Esophagus (tissue), 2 donors: ENCODE data around the gene OR6C4. TPM values are rescaled to one million over a fixed set of nuclear protein-coding genes. Genes with fewer than 3 reads are reported as not detected.
"Not testable (repeated sequence)": the region's sequence is repeated elsewhere in the genome, so short reads cannot be mapped to it uniquely, and the experiment has no call there.

Experiments
- H3K27ac ChIP-seq, 2 donors: one replicate each; pipeline ENCODE4 v1.5.1; 2013; ENCODE audit warnings: low read depth in 2 of 2, mild to moderate bottlenecking in 2 of 2, inconsistent platforms in 1 of 2, low read length in 1 of 2, moderate library complexity in 1 of 2
- H3K27me3 ChIP-seq, 2 donors: one replicate each; pipeline ENCODE4 v1.6.1; 2013; ENCODE audit warnings: low read length in 2 of 2, control low read depth in 1 of 2, mild to moderate bottlenecking in 1 of 2; ENCODE audit not compliant: insufficient read depth in 2 of 2, control insufficient read depth in 1 of 2
- H3K36me3 ChIP-seq, 2 donors: one replicate each; pipeline ENCODE4 v1.6.1; 2013; ENCODE audit warnings: low read length in 1 of 2; ENCODE audit not compliant: control insufficient read depth in 2 of 2, insufficient read depth in 2 of 2
- H3K4me1 ChIP-seq, 2 donors: one replicate each; pipeline ENCODE4 v1.6.1; 2013; ENCODE audit warnings: low read length in 1 of 2; ENCODE audit not compliant: control insufficient read depth in 2 of 2, insufficient read depth in 2 of 2
- H3K4me3 ChIP-seq, 2 donors: one replicate each; pipeline ENCODE4 v1.5.1; 2013; ENCODE audit warnings: low read length in 2 of 2, mild to moderate bottlenecking in 2 of 2, low read depth in 1 of 2, moderate library complexity in 1 of 2
- H3K9me3 ChIP-seq, 2 donors: one replicate each; pipeline ENCODE4 v1.6.1; 2013; ENCODE audit warnings: mild to moderate bottlenecking in 2 of 2, low read depth in 1 of 2, low read length in 1 of 2, moderate library complexity in 1 of 2; ENCODE audit not compliant: control insufficient read depth in 2 of 2, insufficient read depth in 1 of 2
- WGBS, 2 donors: extraction: QIAGEN DNeasy Blood & Tissue Kit; methylation state at CpG; one replicate each; pipeline ENCODE4 v1.1.7; 2013; 5-methylcytosine and 5-hydroxymethylcytosine counted together
- polyA plus RNA-seq, 2 donors: library from polyadenylated mRNA; stranded (reverse); fragments of 200-250 nt; gene quantifications; one replicate each; pipeline ENCODE4 v1.2.3, GENCODE V29; 2013
- donor health status: healthy with polysubstance abuse.
- donor health status: Bipolar disorder and iron deficiency.

OR6C4 gene
- polyA plus RNA-seq, 2 donors = not detected

DNA sequence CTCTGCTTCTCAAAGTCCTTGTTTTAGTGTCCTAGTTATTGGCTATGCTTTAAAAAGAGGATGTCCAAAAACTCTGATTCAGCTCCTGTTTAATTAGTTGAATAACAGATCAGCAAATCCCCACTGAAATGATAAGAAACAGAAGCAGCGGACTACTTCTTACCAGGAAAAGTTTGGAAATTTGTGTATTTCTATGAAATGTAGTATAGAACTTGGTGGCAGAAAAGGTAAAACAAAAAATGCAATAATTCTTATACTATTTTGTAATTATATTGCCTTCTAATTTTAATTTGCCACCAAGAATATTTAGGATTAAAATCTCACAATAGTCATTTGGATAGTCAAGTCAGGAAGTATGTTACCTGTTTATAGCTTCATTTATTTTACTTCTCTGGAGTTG is 22.8 kb downstream of the OR6C4 start, which contains the start of gene OR2AP1:
TSS of gene OR2AP1 (plus strand) at position 301 of the 400 bp plus-strand sequence. CDS start 1,947 bp downstream, outside the sequence.
- H3K4me3 ChIP-seq = no peak within 1 kb of the TSS
- WGBS, 2 donors = 88 to 93% methylated on average over 1 of the region's 1 CpG

DNA sequence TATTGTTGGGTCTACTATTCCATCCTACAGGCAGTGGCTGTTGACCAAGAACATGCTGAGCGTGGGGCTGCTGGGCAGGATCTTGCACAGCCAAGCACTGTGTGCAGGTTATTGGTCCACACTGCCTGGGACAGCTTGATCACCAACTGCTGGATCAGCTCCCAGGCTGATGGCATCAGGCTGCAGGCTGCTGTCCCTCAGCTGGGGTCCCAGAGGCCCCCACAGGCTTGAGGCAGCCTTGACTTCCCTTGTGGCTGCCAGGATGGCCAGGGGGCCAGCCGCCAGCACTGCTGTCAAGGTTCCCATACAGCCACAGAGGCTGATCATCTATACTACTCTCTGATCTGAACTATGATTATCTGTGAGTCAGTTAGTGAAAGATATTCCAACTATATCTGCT is 32.7 kb downstream of the OR6C4 start:
- H3K4me3 ChIP-seq = no peak overlapping the region
- no peaks in the 10 kb centered on the region for H3K27me3 ChIP-seq
- 97 to 100% methylated on average over 2 of the region's 2 CpGs for WGBS, 2 donors
- H3K4me1 ChIP-seq = no peaks in the 10 kb centered on the region
- no peak overlapping the region for H3K27ac ChIP-seq
- H3K36me3 ChIP-seq = no peaks in the 10 kb centered on the region
- H3K9me3 ChIP-seq = peaks cover 0 to 3% of the 10 kb centered on the region in 2 donors

More for the DNA sequence above, 22.8 kb downstream of the OR6C4 start, which contains the start of gene OR2AP1:
- H3K9me3 ChIP-seq = peaks cover 0 to 7% of the 10 kb centered on the region in 2 donors
- no peak within 1 kb of the TSS for H3K27ac ChIP-seq
- no peaks in the 10 kb centered on the region for H3K4me1 ChIP-seq
- no peaks in the 10 kb centered on the region for H3K27me3 ChIP-seq
- no peaks in the 10 kb centered on the region for H3K36me3 ChIP-seq

DNA sequence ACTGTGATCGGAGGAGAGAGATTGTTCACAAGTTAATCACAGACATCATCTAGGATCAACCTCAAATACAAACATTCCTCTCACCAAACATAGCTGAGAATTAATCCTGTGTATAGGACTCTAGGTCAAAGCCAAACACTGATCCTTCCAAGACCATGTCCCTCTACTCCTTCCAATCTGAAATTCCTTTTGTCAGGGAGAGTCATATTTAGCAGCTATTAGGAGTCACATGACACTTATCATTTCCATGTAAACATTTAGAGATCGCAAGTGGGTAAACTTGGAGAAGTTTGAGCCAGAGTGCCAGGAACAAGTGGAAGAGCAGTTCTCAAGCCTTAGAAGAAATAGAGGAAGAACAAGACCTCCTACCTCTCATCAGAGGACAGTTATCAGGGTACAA is 36.4 kb downstream of the OR6C4 start:
- 61 to 69% methylated on average over 2 of the region's 2 CpGs for WGBS, 2 donors

DNA sequence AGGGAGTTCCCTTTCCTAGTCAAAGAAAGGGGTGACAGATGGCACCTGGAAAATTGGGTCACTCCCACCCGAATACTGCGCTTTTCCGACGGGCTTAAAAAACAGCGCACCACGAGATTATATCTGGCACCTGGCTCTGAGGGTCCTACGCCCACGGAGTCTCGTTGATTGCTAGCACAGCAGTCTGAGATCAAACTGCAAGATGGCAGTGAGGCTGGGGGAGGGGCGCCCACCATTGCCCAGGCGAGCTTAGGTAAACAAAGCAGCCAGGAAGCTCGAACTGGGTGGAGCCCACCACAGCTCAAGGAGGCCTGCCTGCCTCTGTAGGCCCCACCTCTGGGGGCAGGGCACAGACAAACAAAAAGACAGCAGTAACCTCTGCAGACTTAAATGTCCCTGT is 40.8 kb downstream of the OR6C4 start:
- H3K27ac ChIP-seq, H3K4me1 ChIP-seq, H3K9me3 ChIP-seq, H3K4me3 ChIP-seq, H3K36me3 ChIP-seq, H3K27me3 ChIP-seq: not testable (repeated sequence)
- 56 to 67% methylated on average over 12 of the region's 12 CpGs for WGBS, 2 donors

More for the DNA sequence above, 36.4 kb downstream of the OR6C4 start:
- Histone ChIP-seq H3K4me1 (no peaks in the 10 kb centered on the region), H3K36me3 (no peaks in the 10 kb centered on the region), H3K27ac (no peak overlapping the region), H3K4me3 (no peak overlapping the region), H3K9me3 (peaks cover 0 to 3% of the 10 kb centered on the region in 2 donors), H3K27me3 (no peaks in the 10 kb centered on the region)

Other genes with a start within 250 kb of the OR6C4 start
- not detected for gene OR6C1, start 235.3 kb upstream of the OR6C4 start, polyA plus RNA-seq
- not detected for gene OR6C3, start 218.9 kb upstream of the OR6C4 start, polyA plus RNA-seq
- not detected for gene OR6C75, start 186.6 kb upstream of the OR6C4 start, polyA plus RNA-seq
- not detected for gene OR6C65, start 149.1 kb upstream of the OR6C4 start, polyA plus RNA-seq
- gene OR6C76, start 123.3 kb upstream of the OR6C4 start, polyA plus RNA-seq = not detected
- under 1 TPM in 1 of 2 donors, not detected in 1; 0.02 TPM for gene OR6C2, start 105.5 kb upstream of the OR6C4 start, polyA plus RNA-seq
- gene OR6C70, start 79.5 kb upstream of the OR6C4 start, polyA plus RNA-seq = not detected
- not detected for gene OR6C68, start 57.2 kb upstream of the OR6C4 start, polyA plus RNA-seq
- not detected for gene OR2AP1, start 22.9 kb downstream of the OR6C4 start, polyA plus RNA-seq
- not detected for gene OR10P1, start 87.3 kb downstream of the OR6C4 start, polyA plus RNA-seq
- 10 to 100 TPM; 15.3 to 24.6 TPM for gene ITGA7, start 158.3 kb downstream of the OR6C4 start, polyA plus RNA-seq
- 100 to 1,000 TPM; 269 to 326 TPM for gene BLOC1S1, start 166.4 kb downstream of the OR6C4 start, polyA plus RNA-seq
- 10 to 100 TPM in 1 of 2 donors, 1 to 10 TPM in 1; 3.3 to 12.7 TPM for gene RDH5, start 170.8 kb downstream of the OR6C4 start, polyA plus RNA-seq
- gene CD63, start 179.4 kb downstream of the OR6C4 start, polyA plus RNA-seq = 100 to 1,000 TPM; 334 to 463 TPM
- under 1 TPM; 0.43 to 0.65 TPM for gene GDF11, start 193.5 kb downstream of the OR6C4 start, polyA plus RNA-seq